Ecto neural progenitor cell (in vitro differentiated cells): ENCODE data around the gene ATP9A.
"Not testable (repeated sequence)": the region's sequence is repeated elsewhere in the genome, so short reads cannot be mapped to it uniquely, and the experiment has no call there.

Source experiments
- DNase-seq: peaks from one replicate; pipeline ENCODE4 v3.0.0-alpha.2; 2018; ENCODE audit warnings: low spot score

Gene ATP9A

DNA sequence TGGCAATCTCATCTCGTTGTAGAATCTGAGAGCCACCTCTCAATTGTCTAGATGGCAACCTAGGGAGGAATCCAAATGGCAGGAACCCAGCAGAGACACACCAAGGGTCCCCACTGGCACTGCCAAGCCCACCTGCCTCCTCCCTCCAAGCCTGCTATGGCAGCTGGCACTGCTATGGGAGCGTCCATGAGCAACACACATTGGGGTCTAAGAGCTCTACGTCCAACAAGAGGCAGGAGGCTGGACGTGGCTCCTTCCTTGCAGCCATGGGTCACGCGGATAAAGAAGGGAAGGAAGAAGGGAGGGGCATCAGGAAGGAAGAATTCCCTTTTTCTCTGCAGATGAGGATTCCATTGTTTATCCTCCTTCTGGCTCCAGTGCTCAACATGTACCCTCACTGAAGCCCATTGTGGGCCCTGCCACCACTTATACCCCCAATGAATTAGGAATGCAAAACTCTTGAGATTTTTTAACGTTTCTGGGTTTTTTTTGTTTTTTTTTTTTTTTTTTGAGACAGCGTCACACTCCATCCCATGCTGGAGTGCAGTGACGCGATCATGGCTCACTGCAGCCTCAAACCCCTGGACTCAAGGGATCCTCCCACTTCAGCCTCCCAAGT, 17.3 kb downstream of the ATP9A start:
- no peak for DNase-seq

DNA sequence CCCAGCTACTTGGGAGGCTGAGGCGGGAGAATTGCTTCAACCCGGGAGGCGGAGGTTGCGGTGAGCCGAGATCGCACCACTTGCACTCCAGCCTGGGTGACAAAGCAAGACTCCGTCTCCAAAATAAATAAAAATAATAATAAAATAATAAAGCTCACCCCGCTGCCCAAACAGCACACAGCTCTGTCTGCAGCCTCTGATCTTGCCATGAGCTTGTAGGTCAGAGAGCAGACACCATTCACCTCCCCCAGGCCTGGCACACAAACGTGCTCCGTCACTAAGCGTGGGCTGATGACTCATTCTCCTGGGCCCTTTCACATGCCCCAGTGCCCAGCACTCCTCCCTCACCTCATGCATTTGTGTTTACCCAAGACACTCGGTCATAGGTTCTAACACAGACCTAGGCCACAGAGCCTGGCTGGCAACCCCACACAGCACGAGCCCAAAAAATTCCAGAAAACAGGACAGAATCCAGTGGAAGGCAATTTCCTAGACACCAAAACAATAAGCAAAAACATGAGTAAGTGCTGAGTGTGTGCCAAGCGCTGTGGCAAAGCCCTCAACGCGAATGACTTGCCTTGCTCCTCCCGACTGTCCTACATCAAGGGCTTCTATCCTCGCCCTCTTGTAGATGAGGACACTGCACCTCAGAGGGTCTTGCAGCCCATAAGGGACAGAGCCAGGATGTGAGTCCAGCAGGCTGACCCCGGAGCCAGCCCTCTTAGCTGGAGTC, 18.0 kb downstream of the ATP9A start:
- DNase-seq: no peak

DNA sequence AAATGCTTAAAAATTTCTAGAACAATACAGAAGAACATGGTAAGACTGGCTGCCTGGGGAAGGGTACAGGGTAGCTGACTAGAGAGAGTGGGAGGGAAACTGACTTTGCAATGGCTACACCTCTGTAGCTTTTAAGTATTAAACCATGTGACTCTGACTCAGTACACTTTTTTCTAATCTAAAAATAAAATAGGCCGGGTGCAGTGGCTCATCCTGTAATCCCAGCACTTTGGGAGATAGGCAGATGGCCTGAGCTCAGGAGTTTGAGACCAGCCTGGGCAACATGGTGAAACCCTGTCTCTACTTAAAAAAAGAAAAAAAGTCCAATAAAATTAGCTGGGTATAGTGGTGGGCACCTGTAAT, 18.5 kb downstream of the ATP9A start:
- no peak for DNase-seq

DNA sequence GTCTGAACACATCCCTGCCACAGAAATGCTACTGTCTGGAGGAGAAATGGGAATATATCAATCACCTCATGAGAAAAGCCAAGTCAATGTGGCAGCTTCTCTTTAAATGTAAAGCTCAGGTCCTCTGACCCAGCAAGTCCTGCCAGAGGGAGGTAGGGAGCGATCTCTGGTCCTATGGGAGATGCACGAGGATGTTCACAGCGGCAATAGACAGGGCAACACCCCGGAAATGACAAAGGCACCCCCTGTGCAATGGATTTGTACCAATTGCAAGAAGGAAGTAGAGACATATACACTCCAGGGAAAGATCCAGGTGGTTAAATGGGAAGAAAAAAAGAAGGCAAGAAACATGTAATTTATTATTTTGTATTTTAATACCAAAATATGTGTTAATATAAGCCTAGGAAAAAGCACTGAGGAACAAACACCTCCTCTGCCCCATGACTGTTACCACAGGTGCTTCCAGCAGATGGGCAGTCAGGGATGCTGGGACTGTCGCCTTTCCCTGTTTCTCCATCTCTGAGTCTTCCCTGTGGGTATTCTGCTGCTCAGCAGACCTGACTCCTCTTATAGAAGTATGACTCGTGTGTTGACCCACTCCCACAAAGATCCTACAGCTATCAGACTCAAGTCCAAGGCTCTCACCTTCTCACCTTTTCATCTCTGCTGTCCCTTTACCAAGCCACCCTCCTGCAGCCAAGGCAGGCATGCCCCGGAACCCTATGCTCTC, 20.8 kb downstream of the ATP9A start:
- no peak for DNase-seq

DNA sequence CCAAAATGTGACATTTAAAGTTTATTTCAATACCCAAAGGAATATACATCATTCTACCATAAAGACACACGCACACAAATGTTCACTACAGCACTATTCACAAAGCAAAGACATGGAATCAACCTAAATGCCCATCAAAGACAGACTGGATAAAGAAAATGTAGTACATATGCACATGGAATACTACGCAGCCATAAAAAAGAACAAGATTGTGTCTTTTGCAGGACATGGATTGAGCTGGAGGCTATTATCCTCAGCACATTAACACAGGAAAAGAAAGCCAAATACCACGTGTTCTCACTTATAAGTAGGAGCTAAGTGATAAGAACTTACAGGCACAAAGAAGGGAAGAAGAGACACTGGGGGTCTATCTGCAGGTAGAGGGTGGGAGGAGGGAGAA, 22.4 kb downstream of the ATP9A start:
- DNase-seq: no peak

DNA sequence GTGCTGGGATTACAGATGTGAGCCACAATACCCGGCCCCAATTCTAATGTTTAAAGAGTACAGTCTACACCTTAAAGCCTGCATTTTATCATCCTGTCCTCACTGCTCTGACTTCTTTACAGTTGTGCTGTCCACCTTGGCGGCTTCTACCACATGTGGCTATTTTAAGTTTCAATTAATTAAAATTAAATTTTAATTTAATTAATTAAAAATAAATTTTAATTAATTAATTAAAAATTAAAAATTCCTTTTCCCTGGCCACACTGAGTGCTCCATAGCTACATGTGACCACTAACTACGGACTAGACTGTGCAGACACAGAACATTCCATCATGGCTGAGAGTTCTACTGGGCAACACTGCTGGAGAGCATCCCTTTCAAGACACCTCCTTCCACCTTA, 27.4 kb downstream of the ATP9A start:
- DNase-seq: no peak

DNA sequence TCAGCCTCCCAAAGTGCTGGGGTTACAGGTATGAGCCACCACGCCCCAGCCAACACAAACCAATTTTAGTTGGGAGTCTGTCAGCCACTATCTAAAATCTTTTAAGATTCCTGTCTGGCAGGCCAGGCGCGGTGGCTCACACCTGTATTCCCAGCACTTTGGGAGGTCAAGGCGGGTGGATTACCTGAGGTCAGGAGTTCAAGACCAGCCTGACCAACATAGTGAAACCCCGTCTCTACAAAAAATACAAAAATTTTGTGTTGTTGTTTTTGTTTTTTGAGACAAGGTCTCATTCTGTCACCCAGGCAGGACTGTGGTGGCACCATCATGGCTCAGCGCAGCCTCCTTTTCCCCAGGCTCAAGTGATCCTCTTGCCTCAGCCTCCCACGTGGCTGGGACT, 27.9 kb downstream of the ATP9A start:
- DNase-seq: not testable (repeated sequence)

DNA sequence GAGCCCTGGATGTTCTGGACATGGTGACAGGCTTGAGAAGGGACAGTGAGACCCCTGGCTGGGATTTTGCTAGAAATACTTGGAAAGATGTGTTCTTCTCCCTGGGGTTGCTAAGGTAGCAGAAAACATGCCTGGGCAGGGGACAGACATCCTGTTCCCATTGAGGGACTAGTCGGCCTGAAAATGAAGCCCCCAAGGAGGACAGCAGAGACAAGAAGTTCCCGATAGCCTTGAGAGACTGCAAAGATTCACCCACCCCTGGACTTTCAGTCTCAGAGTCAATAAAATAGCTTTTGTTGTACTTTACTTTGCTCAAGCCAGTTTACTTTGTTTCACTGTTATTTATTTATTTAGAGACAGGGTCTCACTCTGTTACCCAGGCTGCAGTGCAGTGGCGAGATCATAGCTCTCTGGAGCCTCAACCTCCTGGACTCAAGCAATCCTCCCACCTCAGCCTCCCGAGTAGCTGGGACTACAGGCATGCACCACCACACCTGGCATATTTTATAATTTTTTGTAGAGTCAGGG, 28.4 kb downstream of the ATP9A start:
- no peak for DNase-seq

DNA sequence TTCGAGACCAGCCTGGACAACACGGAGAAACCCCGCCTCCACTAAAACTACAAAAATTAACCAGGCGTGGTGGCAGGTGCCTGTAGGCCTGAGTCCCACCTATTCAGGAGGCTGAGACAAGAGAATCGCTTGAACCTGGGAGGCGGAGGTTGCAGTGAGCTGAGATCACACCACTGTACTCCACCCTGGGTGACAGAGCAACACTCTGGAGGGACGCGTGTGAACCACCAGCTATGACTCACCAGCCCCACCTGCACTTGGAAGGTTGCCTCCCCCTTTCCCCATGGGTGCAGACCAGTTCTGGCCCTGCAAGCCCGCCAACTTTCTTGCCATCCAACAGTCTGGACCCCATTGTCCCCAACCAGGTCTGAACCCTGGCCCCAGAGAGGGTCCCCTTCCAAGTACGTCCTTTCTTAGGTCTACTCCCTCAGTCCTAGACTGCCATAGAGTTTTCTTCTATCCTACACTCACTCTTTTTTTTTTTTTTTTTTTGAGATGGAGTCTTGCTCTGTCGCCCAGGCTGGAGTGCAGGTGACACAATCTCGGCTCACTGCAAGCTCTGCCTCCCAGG, 29.2 kb downstream of the ATP9A start:
- no peak for DNase-seq

DNA sequence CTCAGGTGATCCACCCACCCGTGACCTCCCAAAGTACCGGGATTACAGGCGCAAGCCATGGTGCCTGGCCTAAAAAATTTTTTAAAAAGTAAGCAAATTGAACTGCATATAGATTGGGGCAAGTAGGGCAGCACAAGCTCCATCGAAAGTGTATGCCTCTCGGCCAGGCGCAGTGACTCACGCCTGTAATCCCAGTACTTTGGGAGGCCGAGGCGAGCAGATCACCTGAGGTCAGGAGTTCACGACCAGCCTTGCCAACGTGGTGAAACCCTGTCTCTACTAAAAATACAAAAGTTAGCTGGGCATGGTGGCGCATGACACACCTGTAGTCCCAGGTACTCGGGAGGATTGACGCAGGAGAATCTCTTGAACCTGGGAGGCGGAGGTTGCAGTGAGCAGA, 29.9 kb downstream of the ATP9A start:
- not testable (repeated sequence) for DNase-seq

DNA sequence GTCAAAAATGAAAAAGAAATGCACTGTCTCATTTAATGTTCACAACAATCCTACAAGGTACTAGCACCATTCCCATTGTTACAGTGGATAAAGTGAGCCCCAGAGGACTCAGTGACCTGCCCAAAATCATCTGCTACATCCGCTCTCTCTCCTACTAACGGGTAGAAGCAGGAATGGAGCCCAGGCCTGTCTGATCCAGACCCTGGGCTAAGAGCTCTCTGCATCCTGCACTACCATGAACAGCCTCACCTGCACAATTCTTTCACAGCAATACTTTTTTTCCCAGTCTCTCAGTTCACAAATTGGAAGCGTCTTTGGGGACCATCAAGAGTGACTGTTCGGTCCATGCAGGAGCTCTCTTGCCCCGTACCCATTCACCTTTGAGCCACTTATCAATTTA, 31.2 kb downstream of the ATP9A start:
- DNase-seq: no peak

DNA sequence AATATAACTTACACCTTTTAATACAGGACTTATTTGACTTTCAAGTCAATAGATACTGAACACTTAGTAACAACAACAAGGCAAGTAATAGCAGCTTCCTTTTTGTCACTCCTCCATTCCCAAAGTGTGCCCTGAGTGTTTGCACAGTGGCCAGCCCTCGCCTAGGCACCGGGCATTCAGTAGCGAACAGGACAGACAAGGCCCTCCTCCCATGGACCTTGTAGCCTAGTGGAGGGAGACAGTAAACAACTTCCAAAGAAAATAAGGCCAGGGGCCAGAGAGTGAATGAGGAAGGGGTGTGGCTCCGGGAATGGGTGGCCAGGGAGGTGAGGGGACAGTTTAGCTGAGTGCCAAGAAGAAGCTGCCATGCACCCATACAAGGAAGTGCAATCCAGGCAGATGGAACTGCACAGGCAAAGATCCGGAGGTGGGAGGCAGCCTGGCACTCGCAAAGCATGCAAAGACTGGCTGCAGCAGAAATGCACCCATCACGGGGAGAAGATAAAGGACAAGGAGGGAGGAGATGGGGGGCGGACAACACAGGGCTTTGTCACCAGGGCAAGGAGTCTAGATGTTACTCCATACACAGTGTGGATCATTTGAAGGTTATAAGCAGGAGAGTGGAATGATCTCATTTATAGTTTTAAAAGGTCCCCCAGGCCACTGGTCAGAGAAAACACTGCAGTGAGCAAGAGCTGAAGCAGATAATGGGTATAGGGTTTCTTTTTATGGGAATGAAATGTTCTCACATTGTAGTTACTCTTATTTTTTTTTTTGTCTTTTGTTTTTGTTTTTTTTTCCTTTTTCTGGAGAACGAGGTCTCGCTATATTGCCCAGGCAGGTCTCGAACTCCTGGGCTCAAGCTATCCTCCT, 32.2 kb downstream of the ATP9A start:
- no peak for DNase-seq

DNA sequence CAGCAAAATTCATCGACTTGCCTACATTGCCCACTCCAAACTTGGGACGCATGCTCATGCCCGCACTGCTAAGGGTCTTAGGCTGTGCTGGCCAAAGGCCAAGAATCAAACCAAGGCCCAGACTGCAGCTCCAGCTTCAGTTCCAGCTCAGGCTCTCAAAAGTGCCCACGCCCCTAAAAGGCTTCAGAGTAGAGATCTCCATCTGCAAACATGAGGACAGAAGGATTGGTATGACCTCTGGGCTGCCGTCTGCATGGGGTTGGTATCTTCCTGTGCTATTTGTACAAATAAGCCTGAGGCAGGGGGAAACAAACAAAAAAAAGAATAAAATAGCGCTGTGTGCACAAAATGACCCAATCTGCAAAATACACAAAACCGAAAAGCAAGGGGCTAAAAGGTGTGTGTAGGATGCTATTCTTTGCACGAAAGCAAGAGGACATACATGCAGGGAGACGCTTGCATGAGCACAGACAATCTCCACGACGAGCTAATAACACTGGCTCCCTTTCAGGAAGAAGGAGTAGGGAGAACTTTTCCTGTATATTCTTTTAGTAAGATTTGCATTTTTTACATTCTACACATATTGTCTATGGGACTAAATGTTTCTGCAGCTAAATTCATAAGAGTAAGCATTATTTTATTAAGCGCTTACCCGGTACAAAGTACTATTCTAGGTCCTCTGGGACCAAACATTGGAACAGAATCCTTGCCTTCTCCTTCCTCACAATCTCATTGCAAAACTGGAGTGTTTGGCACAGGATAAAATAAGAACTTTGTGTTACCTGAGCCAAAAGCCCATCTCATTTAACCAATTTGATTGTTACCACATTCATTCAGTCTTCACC, 33.1 kb downstream of the ATP9A start:
- DNase-seq: no peak

DNA sequence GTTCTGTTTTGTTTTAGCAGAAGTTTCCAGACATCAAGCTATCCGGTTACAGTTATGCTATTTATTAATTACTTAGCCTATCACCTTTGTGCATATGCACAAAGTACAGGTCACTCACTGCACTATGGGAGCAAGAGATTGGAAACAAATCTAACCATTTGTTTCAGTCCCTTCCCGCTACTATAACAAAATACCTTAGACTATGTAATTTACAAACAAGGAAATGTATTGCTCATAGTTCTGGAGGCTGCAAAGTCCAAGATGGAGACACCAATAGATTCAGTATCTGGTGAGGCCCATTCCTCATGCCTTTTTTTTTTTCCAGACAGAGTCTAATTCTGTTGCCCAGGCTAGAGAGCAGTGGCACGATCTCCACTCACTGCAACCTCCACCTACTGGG, 35.1 kb downstream of the ATP9A start:
- DNase-seq: no peak

DNA sequence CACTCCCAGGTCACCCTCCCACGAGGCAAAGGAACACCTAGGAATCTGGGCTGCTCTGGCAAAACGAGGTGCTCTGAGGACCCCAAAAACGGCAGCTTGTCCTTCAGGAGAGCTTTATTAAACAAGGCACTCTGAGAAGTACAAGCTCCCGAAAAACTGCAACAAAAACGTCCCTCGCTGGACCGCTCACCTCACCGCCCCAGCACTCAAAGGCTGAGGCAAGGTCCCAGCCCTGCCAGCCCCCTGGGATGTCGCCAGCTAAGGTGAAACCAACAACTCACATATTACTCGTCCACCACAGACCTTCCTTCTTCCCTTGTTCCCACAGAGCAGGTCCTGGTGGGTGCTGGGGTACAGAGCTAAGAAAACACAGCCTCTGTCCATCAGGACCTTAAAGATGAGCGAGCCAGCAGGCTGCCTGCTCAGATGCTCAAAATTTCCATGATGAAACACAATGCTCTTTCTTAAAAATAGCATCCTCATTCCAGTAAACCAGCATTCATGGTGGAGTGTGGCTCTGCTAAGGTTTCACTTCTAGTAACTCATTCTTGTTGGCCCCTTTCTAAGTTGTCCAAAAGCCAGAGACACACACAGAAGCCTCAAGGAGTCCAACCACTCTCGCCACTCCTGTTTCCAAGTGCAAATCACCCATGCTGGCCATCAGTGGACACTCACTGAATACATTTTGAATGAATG, 35.9 kb downstream of the ATP9A start:
- no peak for DNase-seq

DNA sequence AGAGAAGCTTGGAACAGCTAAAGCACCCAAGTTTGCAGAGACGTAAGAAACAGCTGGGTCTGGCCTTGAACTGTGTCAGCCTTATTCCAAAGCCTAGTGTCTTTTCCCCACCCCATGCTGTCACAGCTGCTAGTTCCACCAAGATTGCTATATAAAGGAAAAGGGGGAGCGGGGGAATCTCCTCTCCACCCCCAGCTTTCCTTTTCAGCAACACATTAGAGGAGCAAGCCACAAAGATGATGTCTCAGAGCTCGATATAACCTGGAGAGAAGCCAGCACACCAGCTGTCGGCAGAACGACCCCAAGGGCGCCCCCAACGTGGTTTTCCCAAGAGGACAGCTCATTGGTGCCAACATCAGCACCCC, 36.5 kb downstream of the ATP9A start:
- no peak for DNase-seq

DNA sequence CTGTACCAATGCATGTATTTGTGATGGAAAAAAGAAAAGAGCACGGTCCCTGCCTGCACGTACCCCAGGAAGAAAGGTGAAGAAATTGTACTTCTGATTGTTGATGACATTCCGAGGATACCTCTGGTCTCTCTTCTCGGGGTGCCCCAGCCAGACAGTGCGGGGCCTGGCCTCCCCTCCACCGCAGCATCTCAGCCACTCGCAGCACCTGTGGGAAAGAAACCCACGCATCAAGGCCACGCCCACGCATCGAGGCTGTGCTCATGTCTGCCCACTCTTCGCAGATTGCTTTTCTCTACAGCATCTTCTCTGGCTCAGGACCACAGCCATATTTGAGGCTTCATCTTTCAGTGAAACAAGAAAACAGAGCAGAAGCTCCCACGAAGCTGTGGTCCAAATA, 38.4 kb downstream of the ATP9A start:
- no peak for DNase-seq

DNA sequence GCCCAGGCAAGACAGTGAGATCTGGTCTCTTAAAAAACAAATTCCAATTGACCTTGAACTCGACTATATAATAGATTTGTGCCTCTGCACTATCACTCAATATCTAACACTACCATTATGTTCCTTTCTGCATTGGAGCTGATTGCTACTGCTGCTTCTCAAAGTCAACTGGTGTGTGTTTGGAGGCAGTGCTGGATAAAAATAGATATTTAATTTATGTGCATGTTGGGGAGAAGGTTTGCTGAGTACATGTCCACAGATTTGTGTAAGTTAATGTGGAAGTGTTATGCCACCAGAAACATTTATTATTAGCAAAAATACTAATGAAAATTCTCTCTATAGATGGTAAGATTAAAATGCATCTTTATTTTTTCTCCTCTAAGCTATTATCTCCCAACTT, 39.5 kb downstream of the ATP9A start:
- DNase-seq: no peak

DNA sequence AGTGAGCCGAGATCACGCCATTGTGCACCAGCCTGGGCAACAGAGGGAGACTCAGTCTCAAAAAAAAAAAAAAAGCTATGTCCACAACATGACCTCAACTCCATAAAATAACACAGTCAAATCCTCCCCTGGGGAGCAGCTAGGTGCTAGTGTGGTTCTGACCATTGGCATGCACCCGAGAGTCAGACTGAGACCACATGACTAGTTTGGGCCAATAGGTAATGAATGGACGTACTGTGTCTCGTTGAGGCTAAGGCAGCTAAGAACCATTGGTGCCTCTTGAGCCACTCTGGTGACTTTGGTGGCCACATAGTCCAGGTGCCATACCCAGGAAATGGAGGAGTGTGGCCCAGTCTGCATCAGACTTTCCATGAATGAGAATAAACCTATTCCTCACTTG, 40.3 kb downstream of the ATP9A start:
- no peak for DNase-seq

DNA sequence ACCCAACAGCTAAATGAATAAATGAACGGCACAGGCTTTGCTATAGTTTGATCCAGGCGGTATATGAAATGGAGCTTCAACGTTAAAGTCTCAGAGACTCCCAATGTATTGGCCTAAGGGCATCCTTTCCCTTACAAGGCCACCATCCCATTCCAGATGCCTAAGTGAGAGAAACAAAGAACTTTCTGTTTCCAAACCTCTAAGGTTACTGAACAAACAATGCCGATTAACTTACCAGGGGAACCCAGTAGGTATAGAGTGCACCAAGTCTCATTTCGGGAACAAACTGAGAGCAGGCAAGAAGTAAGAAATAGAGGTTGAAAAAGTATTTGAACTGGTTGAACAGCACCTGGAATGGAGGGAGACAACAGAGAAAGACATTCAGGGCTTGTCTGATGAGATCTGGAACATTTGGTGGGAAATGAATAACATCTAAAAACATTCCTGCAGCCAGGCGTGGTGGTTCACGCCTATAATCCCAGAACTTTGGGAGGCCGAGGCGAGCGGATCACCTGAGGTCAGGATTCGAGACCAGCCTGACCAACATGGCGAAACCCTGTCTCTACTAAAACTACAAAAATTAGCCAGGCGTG, 42.5 kb downstream of the ATP9A start:
- no peak for DNase-seq
